ENCODE results near the gene GPR45. TPM values are rescaled to one million over a fixed set of nuclear protein-coding genes. Genes with fewer than 3 reads are reported as not detected.

GPR45 gene
- total RNA-seq, 1 experiment from 2014 or later = not detected

DNA sequence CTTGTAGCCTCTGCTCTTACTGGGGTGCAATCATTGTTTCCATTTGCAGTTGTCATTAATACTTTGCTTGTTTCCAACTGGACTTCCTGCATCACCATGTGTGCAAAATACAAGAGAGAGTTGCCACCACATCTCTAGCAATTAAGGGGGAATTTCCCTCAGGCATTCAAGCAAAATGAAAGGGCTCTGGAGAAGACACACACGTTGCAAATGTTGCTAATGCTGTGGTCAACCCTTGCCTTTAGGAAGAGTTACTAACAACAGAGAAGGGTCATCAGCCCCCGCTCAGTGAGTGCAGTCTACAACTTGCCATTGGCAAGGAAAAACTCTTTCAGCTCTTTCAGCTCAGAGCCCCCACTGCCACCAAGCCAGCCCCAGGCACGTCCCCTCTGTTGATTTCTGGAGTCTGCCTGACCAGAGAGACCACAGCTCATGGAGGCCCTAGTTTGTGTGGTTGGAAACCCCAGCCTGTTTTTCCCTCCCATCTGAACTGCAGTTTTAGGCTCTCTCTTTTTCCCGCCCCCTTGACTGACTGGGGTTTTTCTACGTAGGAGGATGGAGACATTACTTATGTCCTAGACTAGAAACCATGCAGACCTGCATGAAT, 25.9 kb upstream of the GPR45 start:
- H3K27ac Mint-ChIP-seq (ENCODE audit: unreplicated experiment) = no peak overlapping the region
- no TSS peak for BruUV-seq (replicated peaks)

DNA sequence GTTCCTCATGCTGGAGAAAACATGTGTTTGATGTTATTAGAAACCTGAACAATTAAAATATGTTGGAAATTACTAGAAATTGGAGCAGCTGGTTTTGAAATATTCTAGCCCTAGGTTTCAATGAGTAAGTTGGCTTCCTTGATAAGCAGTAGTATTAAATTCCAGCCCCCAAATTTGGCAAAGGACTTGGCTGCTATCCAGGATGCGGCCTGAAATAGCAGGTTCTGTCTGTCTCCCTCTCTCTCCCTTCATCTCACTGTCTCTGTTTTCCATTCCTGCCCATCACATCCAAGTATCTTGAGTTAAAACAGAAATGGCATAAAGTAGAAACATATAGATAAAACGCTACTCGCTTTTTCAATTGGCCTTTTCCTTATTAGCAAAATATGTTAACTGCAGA, 20.9 kb upstream of the GPR45 start:
- Mint-ChIP-seq H3K27me3 (ENCODE audit: insufficient read depth, unreplicated experiment) (peaks cover 23% of the 10 kb centered on the region), H3K4me3 (ENCODE audit: unreplicated experiment) (no peak overlapping the region), H3K27ac (ENCODE audit: unreplicated experiment) (no peak overlapping the region), H3K9me3 (ENCODE audit: unreplicated experiment) (no peaks in the 10 kb centered on the region), H3K36me3 (ENCODE audit: insufficient read depth, unreplicated experiment) (no peaks in the 10 kb centered on the region), H3K4me1 (ENCODE audit: low read depth, unreplicated experiment) (no peaks in the 10 kb centered on the region)
- intact Hi-C loops (cut with micrococcal nuclease; ENCODE audit: unreplicated experiment) = no loop called here
- Histone ChIP-seq H3K9me3 (no peaks in the 10 kb centered on the region), H3K4me1 (no peaks in the 10 kb centered on the region), H3K36me3 (ENCODE audit: control insufficient read depth, insufficient read depth, low read length) (no peaks in the 10 kb centered on the region), H3K27me3 (replicated peaks; ENCODE audit: control insufficient read depth, insufficient read depth, low read length) (no peaks in the 10 kb centered on the region; the same call in 1 of the 2 replicates), H3K4me3 (ENCODE audit: low read depth, low read length) (no peak overlapping the region)
- no peak for DNase-seq
- CTCF ChIA-PET = no interaction called here
- POLR2A ChIA-PET = no interaction called here
- no peak for TF ChIP-seq CTCF (IDR thresholded peaks at IDR 0.05; ENCODE audit: insufficient read depth in 1 of 2, low read depth in 1 of 2, low read length in 1 of 2, severe bottlenecking in 1 of 2, unreplicated experiment in 1 of 2)
- BruUV-seq (replicated peaks) = no TSS peak

More for the DNA sequence above, 25.9 kb upstream of the GPR45 start:
- no peaks in the 10 kb centered on the region for H3K9me3 ChIP-seq
- H3K27me3 ChIP-seq (replicated peaks; ENCODE audit: control insufficient read depth, insufficient read depth, low read length) = no peaks in the 10 kb centered on the region; the same call in 1 of the 2 replicates
- no peaks in the 10 kb centered on the region for H3K4me1 ChIP-seq
- no peaks in the 10 kb centered on the region for H3K36me3 Mint-ChIP-seq (ENCODE audit: insufficient read depth, unreplicated experiment)
- intact Hi-C loops (cut with micrococcal nuclease; ENCODE audit: unreplicated experiment) = no loop called here
- H3K4me3 Mint-ChIP-seq (ENCODE audit: unreplicated experiment) = no peak overlapping the region
- H3K4me1 Mint-ChIP-seq (ENCODE audit: low read depth, unreplicated experiment) = no peaks in the 10 kb centered on the region
- TF ChIP-seq CTCF (IDR thresholded peaks at IDR 0.05; ENCODE audit: insufficient read depth in 1 of 2, low read depth in 1 of 2, low read length in 1 of 2, severe bottlenecking in 1 of 2, unreplicated experiment in 1 of 2) = no peak
- H3K9me3 Mint-ChIP-seq (ENCODE audit: unreplicated experiment) = no peaks in the 10 kb centered on the region
- H3K27me3 Mint-ChIP-seq (ENCODE audit: insufficient read depth, unreplicated experiment) = peaks cover 8% of the 10 kb centered on the region
- H3K4me3 ChIP-seq (ENCODE audit: low read depth, low read length) = no peak overlapping the region
- DNase-seq = no peak
- CTCF ChIA-PET = no interaction called here
- H3K36me3 ChIP-seq (ENCODE audit: control insufficient read depth, insufficient read depth, low read length) = no peaks in the 10 kb centered on the region
- POLR2A ChIA-PET = no interaction called here

DNA sequence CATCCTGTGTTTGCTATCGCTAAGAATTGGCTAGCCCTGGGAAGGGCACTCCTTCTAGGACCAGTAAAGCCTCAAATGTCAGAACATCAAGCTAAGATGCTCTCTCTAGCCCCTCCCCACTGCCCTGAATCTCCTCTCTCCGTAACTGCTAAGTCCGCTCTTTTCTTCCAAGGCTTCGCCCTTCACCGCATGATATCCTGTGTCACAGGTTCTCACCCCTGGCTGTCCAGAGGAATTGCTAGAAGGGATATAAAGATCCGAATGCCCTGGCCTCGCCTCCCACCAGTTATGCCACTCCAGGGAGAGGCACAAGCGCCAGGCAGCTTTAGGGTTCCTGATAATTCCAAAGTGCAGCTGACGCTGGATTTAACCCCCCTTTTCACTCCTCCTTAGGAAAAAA, 17.1 kb upstream of the GPR45 start:
- no peak overlapping the region for H3K4me3 Mint-ChIP-seq (ENCODE audit: unreplicated experiment)
- CTCF ChIA-PET = no interaction called here
- no TSS peak for BruUV-seq (replicated peaks)

More for the DNA sequence above, 17.1 kb upstream of the GPR45 start:
- Histone ChIP-seq H3K27me3 (replicated peaks; ENCODE audit: control insufficient read depth, insufficient read depth, low read length) (no peaks in the 10 kb centered on the region), H3K9me3 (no peaks in the 10 kb centered on the region), H3K4me1 (no peaks in the 10 kb centered on the region), H3K36me3 (ENCODE audit: control insufficient read depth, insufficient read depth, low read length) (no peaks in the 10 kb centered on the region), H3K4me3 (ENCODE audit: low read depth, low read length) (no peak overlapping the region)
- POLR2A ChIA-PET = no interaction called here
- H3K36me3 Mint-ChIP-seq (ENCODE audit: insufficient read depth, unreplicated experiment) = no peaks in the 10 kb centered on the region
- H3K27ac Mint-ChIP-seq (ENCODE audit: unreplicated experiment) = no peak overlapping the region
- H3K9me3 Mint-ChIP-seq (ENCODE audit: unreplicated experiment) = no peaks in the 10 kb centered on the region
- TF ChIP-seq CTCF (IDR thresholded peaks at IDR 0.05; ENCODE audit: insufficient read depth in 1 of 2, low read depth in 1 of 2, low read length in 1 of 2, severe bottlenecking in 1 of 2, unreplicated experiment in 1 of 2) = no peak
- intact Hi-C loops (cut with micrococcal nuclease; ENCODE audit: unreplicated experiment) = no loop called here
- DNase-seq = no peak
- H3K27me3 Mint-ChIP-seq (ENCODE audit: insufficient read depth, unreplicated experiment) = peaks cover 32% of the 10 kb centered on the region
- no peaks in the 10 kb centered on the region for H3K4me1 Mint-ChIP-seq (ENCODE audit: low read depth, unreplicated experiment)

Data from Caco-2 (cell line).